OCI-LY7 (cell line): ENCODE measurements around the gene ACAP3. TPM values are rescaled to one million over a fixed set of nuclear protein-coding genes. Genes with fewer than 3 reads are reported as not detected.

Experiments used
- BruUV-seq: library from RNA; stranded (reverse); fragments of 400-500 nt; replicated peaks from 2 replicates; lab custom pipeline; 2021; lab: Mats Ljungman, UMichigan
- CTCF ChIA-PET: fragments of 300-600 bp; sonication (Branson Sonifier 250); formaldehyde crosslinking; loops from one replicate; lab custom pipeline; 2022; ENCODE audit warnings: antibody characterized with exemption; ENCODE audit not compliant: unreplicated experiment; lab: Charles Lee
- POLR2A ChIA-PET: fragments of 300-600 bp; sonication (Branson Sonifier 250); formaldehyde crosslinking; loops from one replicate; lab custom pipeline; 2022; ENCODE audit warnings: antibody characterized with exemption; lab: Charles Lee
- DNase-seq: peaks from one replicate; pipeline ENCODE4 v3.0.0-alpha.2; 2015; ENCODE audit warnings: low spot score
- H2AFZ ChIP-seq: fragments of 200-600 bp; sonication (generic), shearing (Covaris generic); 2 replicates; pipeline ENCODE4 v1.6.1; 2014; ENCODE audit warnings: mild to moderate bottlenecking, antibody characterized with exemption, low read length, moderate library complexity
- H3K27ac ChIP-seq: fragments of 200-600 bp; sonication (generic); 2 replicates; pipeline ENCODE4 v1.5.1; 2014; ENCODE audit warnings: mixed run types, low read depth, mild to moderate bottlenecking, moderate library complexity, low read length, inconsistent platforms; ENCODE audit not compliant: poor library complexity, severe bottlenecking
- H3K36me3 ChIP-seq: fragments of 200-600 bp; sonication (generic); 2 replicates; pipeline ENCODE4 v1.6.1; 2014; ENCODE audit warnings: mild to moderate bottlenecking, antibody characterized with exemption, low read length, moderate library complexity, mixed read lengths; ENCODE audit not compliant: insufficient read depth
- H3K4me1 ChIP-seq: fragments of 200-600 bp; sonication (generic); 2 replicates; pipeline ENCODE4 v1.5.1; 2014; ENCODE audit warnings: mild to moderate bottlenecking, low read length; ENCODE audit not compliant: insufficient read depth, poor library complexity, severe bottlenecking
- H3K4me2 ChIP-seq: fragments of 200-600 bp; sonication (generic); 2 replicates; pipeline ENCODE4 v1.6.1; 2014; ENCODE audit warnings: mild to moderate bottlenecking, low read length
- H3K4me3 ChIP-seq: fragments of 200-600 bp; sonication (generic); 2 replicates; pipeline ENCODE4 v1.5.1; 2014; ENCODE audit warnings: mild to moderate bottlenecking, low read depth, low read length; ENCODE audit not compliant: poor library complexity, severe bottlenecking
- H3K79me2 ChIP-seq: fragments of 200-600 bp; sonication (generic); 2 replicates; pipeline ENCODE4 v1.6.1; 2016; ENCODE audit warnings: low read depth, mild to moderate bottlenecking, low read length, moderate library complexity, mixed read lengths; ENCODE audit not compliant: insufficient read depth
- H3K9me2 ChIP-seq: fragments of 200-600 bp; sonication (generic); 2 replicates; pipeline ENCODE4 v1.6.1; 2016; ENCODE audit warnings: mild to moderate bottlenecking, low read length, mixed read lengths; ENCODE audit not compliant: insufficient read depth
- H3K9me3 ChIP-seq: fragments of 200-600 bp; sonication (generic); 2 replicates; pipeline ENCODE4 v1.6.1; 2014; ENCODE audit warnings: mild to moderate bottlenecking, mixed run types, low read length, mixed read lengths
- H4K20me1 ChIP-seq: fragments of 200-600 bp; sonication (generic); 2 replicates; pipeline ENCODE4 v1.6.1; 2014; ENCODE audit warnings: mild to moderate bottlenecking, antibody characterized with exemption, low read length, moderate library complexity, mixed read lengths; ENCODE audit not compliant: insufficient read depth
- EZH2phosphoT487 ChIP-seq: fragments of 200-600 bp; sonication (generic); IDR thresholded peaks from 2 replicates; pipeline ENCODE4 v1.6.1; 2018; ENCODE audit warnings: low read depth, borderline replicate concordance, mild to moderate bottlenecking, mixed run types, antibody characterized with exemption, low read length, moderate library complexity, mixed read lengths
- intact Hi-C: fragments of 100-400 bp; cut with micrococcal nuclease; formaldehyde crosslinking; loops from one replicate; pipeline ENCODE4 v1.10.0; 2022; ENCODE audit not compliant: unreplicated experiment
- total RNA-seq, 2 experiments: library from RNA; depleted of rRNA in 1 of 2; stranded (reverse); fragments of >200 nt in 1 of 2; shearing (Covaris generic) in 1 of 2; gene quantifications; 2 replicates each; pipeline ENCODE4 v1.2.3, GENCODE V29; 2014 to 2022
- TF ChIP-seq, protein P1 (sequence below): fragments of 200-600 bp; sonication (generic); conservative IDR thresholded peaks from 2 replicates; pipeline ENCODE4 v1.5.1; 2014; ENCODE audit warnings: mild to moderate bottlenecking, antibody characterized with exemption, low read length, moderate library complexity, mixed read lengths

Gene ACAP3
- total RNA-seq, 2 experiments from 2014 or later, result 26.3 to 47.6 TPM

DNA sequence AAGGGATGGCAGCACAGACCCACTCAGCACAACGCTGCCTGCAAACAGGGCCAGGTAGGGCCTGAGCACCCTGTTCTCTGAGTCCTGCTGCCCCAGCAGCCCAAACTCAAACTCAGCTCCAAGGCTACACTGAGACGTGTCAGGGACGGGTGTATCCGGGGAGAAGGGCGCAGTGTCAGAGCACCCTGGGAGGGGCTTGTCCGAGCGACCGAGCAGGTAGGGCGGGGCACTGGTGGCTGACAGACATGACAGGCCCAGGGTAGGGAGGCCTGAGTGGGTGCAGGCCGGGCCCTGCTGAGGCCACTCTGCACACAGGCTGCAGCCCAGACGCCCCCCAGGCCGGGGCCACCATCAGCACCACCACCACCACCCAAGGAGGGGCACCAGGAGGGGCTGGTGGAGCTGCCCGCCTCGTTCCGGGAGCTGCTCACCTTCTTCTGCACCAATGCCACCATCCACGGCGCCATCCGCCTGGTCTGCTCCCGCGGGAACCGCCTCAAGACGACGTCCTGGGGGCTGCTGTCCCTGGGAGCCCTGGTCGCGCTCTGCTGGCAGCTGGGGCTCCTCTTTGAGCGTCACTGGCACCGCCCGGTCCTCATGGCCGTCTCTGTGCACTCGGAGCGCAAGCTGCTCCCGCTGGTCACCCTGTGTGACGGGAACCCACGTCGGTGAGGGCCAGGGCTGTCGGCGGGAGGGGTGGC, 22.0 kb downstream of the ACAP3 start:
- ChIA-PET POLR2A (no interaction called here), CTCF (no interaction called here)
- H3K4me3 ChIP-seq, result no peak overlapping the region
- no peaks in the 10 kb centered on the region for H4K20me1 ChIP-seq
- H3K79me2 ChIP-seq, result no peaks in the 10 kb centered on the region
- TF ChIP-seq, protein P1, sequence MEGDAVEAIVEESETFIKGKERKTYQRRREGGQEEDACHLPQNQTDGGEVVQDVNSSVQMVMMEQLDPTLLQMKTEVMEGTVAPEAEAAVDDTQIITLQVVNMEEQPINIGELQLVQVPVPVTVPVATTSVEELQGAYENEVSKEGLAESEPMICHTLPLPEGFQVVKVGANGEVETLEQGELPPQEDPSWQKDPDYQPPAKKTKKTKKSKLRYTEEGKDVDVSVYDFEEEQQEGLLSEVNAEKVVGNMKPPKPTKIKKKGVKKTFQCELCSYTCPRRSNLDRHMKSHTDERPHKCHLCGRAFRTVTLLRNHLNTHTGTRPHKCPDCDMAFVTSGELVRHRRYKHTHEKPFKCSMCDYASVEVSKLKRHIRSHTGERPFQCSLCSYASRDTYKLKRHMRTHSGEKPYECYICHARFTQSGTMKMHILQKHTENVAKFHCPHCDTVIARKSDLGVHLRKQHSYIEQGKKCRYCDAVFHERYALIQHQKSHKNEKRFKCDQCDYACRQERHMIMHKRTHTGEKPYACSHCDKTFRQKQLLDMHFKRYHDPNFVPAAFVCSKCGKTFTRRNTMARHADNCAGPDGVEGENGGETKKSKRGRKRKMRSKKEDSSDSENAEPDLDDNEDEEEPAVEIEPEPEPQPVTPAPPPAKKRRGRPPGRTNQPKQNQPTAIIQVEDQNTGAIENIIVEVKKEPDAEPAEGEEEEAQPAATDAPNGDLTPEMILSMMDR, result no peak
- TF ChIP-seq EZH2phosphoT487, result no peak
- no peak for DNase-seq
- no peak overlapping the region for H3K27ac ChIP-seq
- H3K9me3 ChIP-seq, result no peaks in the 10 kb centered on the region
- intact Hi-C loops, result no loop called here
- BruUV-seq, result no TSS peak
- H3K4me2 ChIP-seq, result no peak overlapping the region
- no peak overlapping the region for H2AFZ ChIP-seq
- H3K36me3 ChIP-seq, result no peaks in the 10 kb centered on the region
- no peaks in the 10 kb centered on the region for H3K4me1 ChIP-seq
- no peaks in the 10 kb centered on the region for H3K9me2 ChIP-seq

DNA sequence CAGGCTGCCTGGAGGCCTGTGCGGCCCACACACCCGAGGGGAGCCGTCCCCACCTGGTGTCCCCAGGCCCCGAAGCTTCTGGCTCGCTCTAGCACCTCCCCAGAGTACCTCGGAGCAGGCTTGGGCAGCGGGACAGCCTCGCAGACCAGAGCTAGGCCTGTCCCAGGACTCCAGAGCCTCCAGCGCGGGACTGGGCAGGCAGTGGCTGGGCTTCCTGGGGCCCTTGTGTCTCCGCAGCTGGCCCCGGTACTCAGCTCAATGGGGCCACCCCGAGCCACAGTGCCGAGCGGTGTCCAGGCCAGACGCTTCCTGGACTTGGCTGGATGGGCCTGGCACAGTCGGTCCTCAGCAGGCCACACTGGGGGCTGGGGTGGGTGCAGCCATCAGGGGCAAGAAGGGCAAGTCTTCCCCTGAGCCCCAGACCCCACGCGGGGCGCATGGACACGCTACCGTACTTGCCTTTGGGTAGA, 22.6 kb downstream of the ACAP3 start:
- H3K4me2 ChIP-seq, result no peak overlapping the region
- no peak for TF ChIP-seq EZH2phosphoT487
- TF ChIP-seq, protein P1, result no peak
- intact Hi-C loops, result no loop called here
- no peaks in the 10 kb centered on the region for H3K9me2 ChIP-seq
- CTCF ChIA-PET, result no interaction called here
- H3K27ac ChIP-seq, result no peak overlapping the region
- H3K79me2 ChIP-seq, result no peaks in the 10 kb centered on the region
- no peaks in the 10 kb centered on the region for H3K9me3 ChIP-seq
- H3K4me3 ChIP-seq, result no peak overlapping the region
- no peaks in the 10 kb centered on the region for H3K4me1 ChIP-seq
- no peaks in the 10 kb centered on the region for H3K36me3 ChIP-seq
- no peak for DNase-seq
- H2AFZ ChIP-seq, result no peak overlapping the region
- POLR2A ChIA-PET, result no interaction called here
- H4K20me1 ChIP-seq, result no peaks in the 10 kb centered on the region
- BruUV-seq, result no TSS peak
